SU-DHL-6 (cell line): Measurements from ENCODE around the gene VTI1A.

Experiments used
- EZH2phosphoT487 ChIP-seq: fragments of 200-600 bp; sonication (generic), shearing (Covaris generic); conservative IDR thresholded peaks from 2 replicates; pipeline ENCODE4 v1.6.1; 2018; ENCODE audit warnings: mild to moderate bottlenecking, antibody characterized with exemption, low read length, moderate library complexity, mixed read lengths
- TF ChIP-seq, protein P1 (sequence below): fragments of 200-600 bp; sonication (generic); IDR thresholded peaks from one replicate; pipeline ENCODE4 v1.5.1; 2017; ENCODE audit warnings: antibody characterized with exemption, mild to moderate bottlenecking, low read length, moderate library complexity; ENCODE audit not compliant: insufficient read depth, poor library complexity, severe bottlenecking

DNA sequence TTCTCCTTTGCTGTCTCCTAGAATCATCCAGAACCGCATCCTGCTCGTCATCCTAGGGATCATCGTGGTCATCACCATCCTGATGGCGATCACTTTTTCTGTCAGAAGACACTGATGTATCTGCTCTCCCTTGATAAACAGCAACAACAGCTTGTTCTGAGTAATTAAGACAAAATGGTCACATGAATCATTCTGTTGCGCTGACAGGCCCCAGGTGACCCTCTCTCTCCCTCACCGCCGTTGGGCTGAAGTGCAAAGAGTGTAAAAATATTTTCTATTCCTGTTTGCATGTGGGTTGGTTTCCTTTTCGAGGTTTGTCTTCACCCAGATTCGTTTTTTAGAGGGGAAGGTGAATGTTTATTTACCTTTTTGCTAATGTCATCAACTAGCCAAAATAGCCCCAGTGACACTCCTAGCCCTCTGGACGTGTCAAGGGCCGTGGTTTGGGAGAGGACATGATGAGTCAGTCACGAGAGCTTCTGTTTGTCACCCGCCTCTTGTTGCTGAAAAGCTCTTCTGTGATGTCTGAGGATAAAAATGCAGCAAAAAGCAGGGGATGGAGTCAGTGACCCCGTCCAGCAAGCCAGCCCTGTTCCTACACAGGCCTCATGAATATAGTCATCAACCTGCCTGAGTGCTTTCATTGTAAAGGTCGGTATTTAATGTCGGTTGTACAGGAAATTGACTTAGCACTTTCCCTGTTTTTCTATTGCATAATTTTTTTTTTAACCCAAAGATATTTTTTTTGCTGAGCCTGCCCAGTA lies 368.4 kb downstream of the VTI1A start:
- TF ChIP-seq, protein P1, sequence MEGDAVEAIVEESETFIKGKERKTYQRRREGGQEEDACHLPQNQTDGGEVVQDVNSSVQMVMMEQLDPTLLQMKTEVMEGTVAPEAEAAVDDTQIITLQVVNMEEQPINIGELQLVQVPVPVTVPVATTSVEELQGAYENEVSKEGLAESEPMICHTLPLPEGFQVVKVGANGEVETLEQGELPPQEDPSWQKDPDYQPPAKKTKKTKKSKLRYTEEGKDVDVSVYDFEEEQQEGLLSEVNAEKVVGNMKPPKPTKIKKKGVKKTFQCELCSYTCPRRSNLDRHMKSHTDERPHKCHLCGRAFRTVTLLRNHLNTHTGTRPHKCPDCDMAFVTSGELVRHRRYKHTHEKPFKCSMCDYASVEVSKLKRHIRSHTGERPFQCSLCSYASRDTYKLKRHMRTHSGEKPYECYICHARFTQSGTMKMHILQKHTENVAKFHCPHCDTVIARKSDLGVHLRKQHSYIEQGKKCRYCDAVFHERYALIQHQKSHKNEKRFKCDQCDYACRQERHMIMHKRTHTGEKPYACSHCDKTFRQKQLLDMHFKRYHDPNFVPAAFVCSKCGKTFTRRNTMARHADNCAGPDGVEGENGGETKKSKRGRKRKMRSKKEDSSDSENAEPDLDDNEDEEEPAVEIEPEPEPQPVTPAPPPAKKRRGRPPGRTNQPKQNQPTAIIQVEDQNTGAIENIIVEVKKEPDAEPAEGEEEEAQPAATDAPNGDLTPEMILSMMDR = no peak
- no peak for TF ChIP-seq EZH2phosphoT487
